CD4-positive, alpha-beta T cell treated with Interleukin-15 for 4 hours (primary cell): ENCODE measurements around the gene SYTL2.

ENCODE experiments used
- DNase-seq: peaks from one replicate; pipeline ENCODE4 v3.0.0-alpha.2; 2020; ENCODE audit warnings: low spot score

Gene SYTL2

DNA sequence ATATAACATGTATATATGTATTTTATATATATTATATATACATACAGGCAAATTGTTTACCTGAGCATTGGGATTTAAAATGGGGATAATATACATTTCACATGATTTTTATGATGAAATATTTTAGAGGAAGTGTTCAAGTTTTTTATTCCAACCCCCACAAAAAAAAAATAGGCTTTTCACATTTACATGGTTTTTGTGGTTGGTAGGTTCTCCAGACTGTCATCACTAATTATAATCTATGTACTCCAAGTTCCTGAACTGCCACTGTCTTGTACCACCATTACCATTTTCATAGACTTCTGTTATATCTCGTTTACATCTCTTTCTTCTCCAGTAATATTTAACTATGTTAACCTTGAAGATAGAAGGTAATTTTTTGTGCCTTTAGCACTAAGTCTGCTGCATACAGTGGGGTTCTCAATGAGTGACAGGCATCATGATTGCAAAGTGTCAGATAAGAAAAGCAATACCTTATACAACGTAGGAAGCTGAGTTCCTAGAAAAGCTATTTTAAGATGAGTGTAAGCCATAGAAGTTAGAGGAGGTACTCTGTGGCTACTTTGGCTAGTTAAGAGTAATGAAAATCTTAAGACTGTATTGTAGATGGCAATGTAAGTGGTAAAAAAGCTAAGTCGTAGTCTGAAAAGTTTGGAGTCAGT lies 158.0 kb downstream of the SYTL2 start:
- no peak for DNase-seq

DNA sequence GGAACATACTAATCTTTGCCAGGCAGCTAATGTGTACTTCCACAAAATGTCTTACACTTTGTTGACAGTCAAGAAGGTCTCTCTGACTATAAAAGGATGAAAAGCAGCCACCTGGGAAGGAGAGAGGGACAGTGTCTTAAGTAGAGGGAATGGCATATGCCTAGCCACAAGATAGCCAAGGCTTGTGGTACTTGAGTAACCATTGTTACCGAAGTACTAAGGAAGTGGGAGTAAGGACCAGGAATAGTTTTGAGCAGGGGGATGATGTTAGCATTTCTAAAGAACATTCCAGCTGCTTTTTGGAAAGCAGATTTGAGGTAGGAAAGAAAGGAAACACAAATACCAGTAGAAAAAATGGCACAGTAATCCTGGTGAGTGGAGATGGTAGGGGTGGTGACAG lies 159.8 kb downstream of the SYTL2 start:
- DNase-seq, result no peak

DNA sequence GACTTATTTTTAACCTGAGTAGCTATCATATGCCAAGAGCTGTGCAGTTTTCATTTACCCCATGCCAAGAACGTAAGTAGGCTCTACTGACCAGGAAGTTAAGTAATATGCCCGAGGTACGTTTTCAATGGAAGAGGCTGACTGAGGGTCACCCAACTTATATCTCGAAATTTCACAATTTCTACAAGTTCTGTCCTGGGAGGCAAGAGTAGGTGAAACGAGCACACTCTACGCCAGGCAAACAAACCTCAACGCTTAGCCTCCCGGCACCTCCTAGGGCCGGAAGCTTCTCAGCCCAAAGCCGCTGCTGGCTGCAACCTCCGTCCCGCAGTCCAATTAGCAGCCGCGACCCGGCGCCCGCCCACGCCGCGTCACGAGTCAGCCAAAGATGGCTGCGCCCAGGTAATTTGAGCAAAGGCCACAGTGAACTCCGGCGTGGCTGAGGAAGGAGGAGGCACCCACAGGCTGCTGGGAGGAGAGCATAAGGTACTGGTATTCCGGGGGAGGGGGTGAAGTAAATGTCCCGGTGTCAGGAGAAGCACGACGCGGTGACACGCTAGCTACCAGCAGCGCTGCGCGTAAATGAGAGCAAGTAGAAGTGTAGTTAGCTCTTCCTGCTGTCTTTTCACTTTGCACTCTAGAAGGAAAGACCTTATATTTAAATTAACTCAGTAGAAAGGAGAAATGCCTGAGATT lies 163.2 kb downstream of the SYTL2 start, which contains the start of gene TMEM126A:
Gene TMEM126A, plus strand, starts transcription at position 364 of the 696 bp plus-strand sequence. CDS start 2,289 bp downstream, outside the sequence.
- peak; percentile 88 for DNase-seq

GRCh38 chr11:85647078-85647477 lies 163.9 kb downstream of the SYTL2 start:
- DNase-seq, result no peak
